ENCODE data around the gene OR1F1.

DNA sequence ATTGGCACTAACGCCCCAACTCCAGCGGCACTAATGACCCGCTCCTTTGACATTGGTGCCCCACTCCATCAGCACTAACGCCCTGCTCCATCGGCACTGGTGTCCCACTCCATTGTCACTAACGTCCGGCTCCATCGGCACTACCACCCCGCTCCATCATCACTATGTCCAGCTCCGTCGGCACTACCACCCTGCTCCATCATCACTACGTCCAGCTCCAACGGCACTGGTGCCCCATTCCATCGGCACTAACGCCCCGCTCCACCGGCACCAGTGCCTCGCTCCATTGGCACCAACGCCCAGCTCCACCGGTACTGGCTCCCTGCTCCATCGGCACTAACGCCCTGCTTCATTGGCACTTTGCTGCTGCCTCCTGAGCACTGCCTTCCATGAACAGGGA lies 45.7 kb upstream of the OR1F1 start:
- no peak for TF ChIP-seq EZH2 (IDR thresholded peaks at IDR 0.05; ENCODE audit: insufficient read depth, low read length)
- TF ChIP-seq, protein P1, sequence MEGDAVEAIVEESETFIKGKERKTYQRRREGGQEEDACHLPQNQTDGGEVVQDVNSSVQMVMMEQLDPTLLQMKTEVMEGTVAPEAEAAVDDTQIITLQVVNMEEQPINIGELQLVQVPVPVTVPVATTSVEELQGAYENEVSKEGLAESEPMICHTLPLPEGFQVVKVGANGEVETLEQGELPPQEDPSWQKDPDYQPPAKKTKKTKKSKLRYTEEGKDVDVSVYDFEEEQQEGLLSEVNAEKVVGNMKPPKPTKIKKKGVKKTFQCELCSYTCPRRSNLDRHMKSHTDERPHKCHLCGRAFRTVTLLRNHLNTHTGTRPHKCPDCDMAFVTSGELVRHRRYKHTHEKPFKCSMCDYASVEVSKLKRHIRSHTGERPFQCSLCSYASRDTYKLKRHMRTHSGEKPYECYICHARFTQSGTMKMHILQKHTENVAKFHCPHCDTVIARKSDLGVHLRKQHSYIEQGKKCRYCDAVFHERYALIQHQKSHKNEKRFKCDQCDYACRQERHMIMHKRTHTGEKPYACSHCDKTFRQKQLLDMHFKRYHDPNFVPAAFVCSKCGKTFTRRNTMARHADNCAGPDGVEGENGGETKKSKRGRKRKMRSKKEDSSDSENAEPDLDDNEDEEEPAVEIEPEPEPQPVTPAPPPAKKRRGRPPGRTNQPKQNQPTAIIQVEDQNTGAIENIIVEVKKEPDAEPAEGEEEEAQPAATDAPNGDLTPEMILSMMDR (IDR thresholded peaks at IDR 0.05; ENCODE audit: insufficient read depth, low read depth, low read length): no peak

Measured in astrocyte (in vitro differentiated cells and primary cell).